ENCODE measurements around the gene SCRT2.

Gene SCRT2

GRCh38 chr20:666877-667276 is 8.7 kb downstream of the SCRT2 start:
- H3K27ac ChIP-seq (ENCODE audit: low read depth, low read length): no peak overlapping the region
- H3K9me2 ChIP-seq (replicated peaks; ENCODE audit: control insufficient read depth, low read length): no peaks in the 10 kb centered on the region
- H3K4me3 ChIP-seq (ENCODE audit: low read length): no peak overlapping the region
- no peaks in the 10 kb centered on the region for H3K79me2 ChIP-seq (ENCODE audit: control insufficient read depth, low read length)
- no peaks in the 10 kb centered on the region for H3F3A ChIP-seq (ENCODE audit: control insufficient read depth, insufficient read depth)
- no peak for TF ChIP-seq EZH2phosphoT487 (IDR thresholded peaks at IDR 0.05; ENCODE audit: borderline replicate concordance, low read length)
- TF ChIP-seq, protein P1, sequence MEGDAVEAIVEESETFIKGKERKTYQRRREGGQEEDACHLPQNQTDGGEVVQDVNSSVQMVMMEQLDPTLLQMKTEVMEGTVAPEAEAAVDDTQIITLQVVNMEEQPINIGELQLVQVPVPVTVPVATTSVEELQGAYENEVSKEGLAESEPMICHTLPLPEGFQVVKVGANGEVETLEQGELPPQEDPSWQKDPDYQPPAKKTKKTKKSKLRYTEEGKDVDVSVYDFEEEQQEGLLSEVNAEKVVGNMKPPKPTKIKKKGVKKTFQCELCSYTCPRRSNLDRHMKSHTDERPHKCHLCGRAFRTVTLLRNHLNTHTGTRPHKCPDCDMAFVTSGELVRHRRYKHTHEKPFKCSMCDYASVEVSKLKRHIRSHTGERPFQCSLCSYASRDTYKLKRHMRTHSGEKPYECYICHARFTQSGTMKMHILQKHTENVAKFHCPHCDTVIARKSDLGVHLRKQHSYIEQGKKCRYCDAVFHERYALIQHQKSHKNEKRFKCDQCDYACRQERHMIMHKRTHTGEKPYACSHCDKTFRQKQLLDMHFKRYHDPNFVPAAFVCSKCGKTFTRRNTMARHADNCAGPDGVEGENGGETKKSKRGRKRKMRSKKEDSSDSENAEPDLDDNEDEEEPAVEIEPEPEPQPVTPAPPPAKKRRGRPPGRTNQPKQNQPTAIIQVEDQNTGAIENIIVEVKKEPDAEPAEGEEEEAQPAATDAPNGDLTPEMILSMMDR (IDR thresholded peaks at IDR 0.05; ENCODE audit: low read depth, low read length, poor library complexity, severe bottlenecking): no peak
- H3K4me1 ChIP-seq (ENCODE audit: control insufficient read depth, low read length): 0 out of 2 replicates have a peak, but pooled peaks cover 3% of the 10 kb centered on the region
- H3K4me2 ChIP-seq (ENCODE audit: low read length): no peak overlapping the region
- no peaks in the 10 kb centered on the region for H4K20me1 ChIP-seq (ENCODE audit: control insufficient read depth, insufficient read depth, low read depth, low read length)
- no peaks in the 10 kb centered on the region for H3K9me3 ChIP-seq (ENCODE audit: control insufficient read depth, insufficient read depth, low read length)
- H3K27me3 ChIP-seq (ENCODE audit: control insufficient read depth, low read length): peaks cover 3% of the 10 kb centered on the region
- no peaks in the 10 kb centered on the region for H3K36me3 ChIP-seq (ENCODE audit: control insufficient read depth, low read length)

- peaks cover 6% of the 10 kb centered on the region; the same call in 1 of the 2 replicates for H3K27me3 ChIP-seq (ENCODE audit: control insufficient read depth, low read length)
- H3K4me1 ChIP-seq (ENCODE audit: control insufficient read depth, low read length): 0 out of 2 replicates have a peak, but pooled peaks cover 3% of the 10 kb centered on the region
- no peak overlapping the region for H3K4me2 ChIP-seq (ENCODE audit: low read length)
- no peaks in the 10 kb centered on the region for H3K9me2 ChIP-seq (replicated peaks; ENCODE audit: control insufficient read depth, low read length)
- H3K9me3 ChIP-seq (ENCODE audit: control insufficient read depth, insufficient read depth, low read length): no peaks in the 10 kb centered on the region
- H3K4me3 ChIP-seq (ENCODE audit: low read length): no peak overlapping the region
- no peaks in the 10 kb centered on the region for H4K20me1 ChIP-seq (ENCODE audit: control insufficient read depth, insufficient read depth, low read depth, low read length)
- H3K36me3 ChIP-seq (ENCODE audit: control insufficient read depth, low read length): no peaks in the 10 kb centered on the region
- no peak for TF ChIP-seq EZH2phosphoT487 (IDR thresholded peaks at IDR 0.05; ENCODE audit: borderline replicate concordance, low read length)
- TF ChIP-seq, protein P1 (IDR thresholded peaks at IDR 0.05; ENCODE audit: low read depth, low read length, poor library complexity, severe bottlenecking): no peak
- H3K27ac ChIP-seq (ENCODE audit: low read depth, low read length): no peak overlapping the region
- H3K79me2 ChIP-seq (ENCODE audit: control insufficient read depth, low read length): no peaks in the 10 kb centered on the region
- no peaks in the 10 kb centered on the region for H3F3A ChIP-seq (ENCODE audit: control insufficient read depth, insufficient read depth)
Observed at GRCh38 chr20:665276-665675, 10.3 kb downstream of the SCRT2 start.

DNA sequence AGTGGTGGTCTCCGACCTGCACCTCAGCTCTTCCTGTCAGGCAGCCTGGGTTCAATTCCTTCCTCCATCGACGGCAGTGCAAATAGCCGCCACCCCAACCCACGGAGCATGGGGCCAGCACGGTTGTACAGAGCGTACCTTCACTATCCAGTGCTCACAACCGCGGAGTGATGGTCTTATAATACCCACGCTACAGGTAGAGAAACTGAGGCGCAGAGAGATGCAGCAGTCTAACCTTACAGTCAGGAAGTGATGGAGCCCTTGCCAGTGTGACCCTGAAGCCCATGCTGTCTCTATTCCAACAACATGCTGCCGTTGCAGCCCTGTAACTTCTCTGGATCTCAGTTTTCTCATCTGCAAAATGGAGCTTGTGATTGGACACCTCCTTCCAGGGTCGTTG is 11.0 kb downstream of the SCRT2 start:
- Histone ChIP-seq H3K27ac (ENCODE audit: low read depth, low read length) (no peak overlapping the region), H3K9me3 (ENCODE audit: control insufficient read depth, insufficient read depth, low read length) (no peaks in the 10 kb centered on the region), H3K9me2 (replicated peaks; ENCODE audit: control insufficient read depth, low read length) (no peaks in the 10 kb centered on the region), H3K27me3 (ENCODE audit: control insufficient read depth, low read length) (peaks cover 7% of the 10 kb centered on the region; the same call in 1 of the 2 replicates), H3K4me3 (ENCODE audit: low read length) (no peak overlapping the region), H3K4me2 (ENCODE audit: low read length) (no peak overlapping the region), H4K20me1 (ENCODE audit: control insufficient read depth, insufficient read depth, low read depth, low read length) (no peaks in the 10 kb centered on the region), H3K79me2 (ENCODE audit: control insufficient read depth, low read length) (no peaks in the 10 kb centered on the region), H3K36me3 (ENCODE audit: control insufficient read depth, low read length) (no peaks in the 10 kb centered on the region), H3K4me1 (ENCODE audit: control insufficient read depth, low read length) (0 out of 2 replicates have a peak, but pooled peaks cover 3% of the 10 kb centered on the region), H3F3A (ENCODE audit: control insufficient read depth, insufficient read depth) (no peaks in the 10 kb centered on the region)
- TF ChIP-seq, protein P1 (IDR thresholded peaks at IDR 0.05; ENCODE audit: low read depth, low read length, poor library complexity, severe bottlenecking): no peak
- no peak for TF ChIP-seq EZH2phosphoT487 (IDR thresholded peaks at IDR 0.05; ENCODE audit: borderline replicate concordance, low read length)
